HEK293 (cell line): ENCODE data around the gene DENND1A.

Experiments used
- CTCF ChIA-PET: fragments of 350-600 bp; formaldehyde crosslinking; extraction: SDS; loops from one replicate; lab custom pipeline; 2021; ENCODE audit warnings: antibody characterized with exemption; lab: Yijun Ruan, JAX
- POLR2A ChIA-PET: fragments of 300-600 bp; formaldehyde crosslinking; extraction: SDS; loops from one replicate; lab custom pipeline; 2020; ENCODE audit warnings: antibody characterized with exemption, inconsistent platforms; lab: Yijun Ruan, JAX
- H3K27ac ChIP-seq: fragments of 200-500 bp; sonication (Bioruptor generic); 2 replicates; pipeline ENCODE4 v1.5.1; 2014; ENCODE audit warnings: low read depth, low read length, control low read depth, inconsistent platforms; ENCODE audit errors: extremely low read depth
- H3K36me3 ChIP-seq, 2 experiments: fragments of 200-500 bp in 1 of 2; sonication (Bioruptor generic) in 1 of 2; 1 replicate in 1 of 2; 2 replicates in 1 of 2; pipeline ENCODE4 v1.5.1; 2014 to 2017; ENCODE audit warnings: inconsistent platforms in 2 of 2, low read length in 2 of 2; ENCODE audit not compliant: control insufficient read depth in 2 of 2, insufficient read depth in 1 of 2
- H3K4me1 ChIP-seq: fragments of 200-500 bp; sonication (Bioruptor generic); 2 replicates; pipeline ENCODE4 v1.5.1; 2014; ENCODE audit warnings: mild to moderate bottlenecking, low read length, inconsistent platforms; ENCODE audit not compliant: control insufficient read depth, insufficient read depth
- H3K4me3 ChIP-seq: 2 replicates; pipeline ENCODE4 v1.5.1; 2011; ENCODE audit warnings: low read depth, mild to moderate bottlenecking, control low read depth, low read length, moderate library complexity
- H3K9me3 ChIP-seq: fragments of 200-500 bp; sonication (Bioruptor generic); 2 replicates; pipeline ENCODE4 v1.5.1; 2014; ENCODE audit warnings: low read depth, low read length, inconsistent platforms; ENCODE audit not compliant: control insufficient read depth, insufficient read depth
- GLIS1 ChIP-seq: fragments of 450-650 bp; formaldehyde crosslinking; IDR thresholded peaks from 2 replicates; pipeline ENCODE4 v1.5.1; 2016; ENCODE audit warnings: missing biosample characterization, missing genetic modification characterization
- HOXA7 ChIP-seq: sonication (generic); formaldehyde crosslinking; IDR thresholded peaks from 2 replicates; pipeline ENCODE4 v1.8.1; 2022; ENCODE audit warnings: missing genetic modification reagents, borderline replicate concordance
- PRDM4 ChIP-seq: fragments of 450-650 bp; formaldehyde crosslinking; IDR thresholded peaks from 2 replicates; pipeline ENCODE4 v1.5.1; 2017; ENCODE audit warnings: missing biosample characterization, missing genetic modification characterization
- ZBTB6 ChIP-seq: fragments of 450-650 bp; formaldehyde crosslinking; IDR thresholded peaks from 2 replicates; pipeline ENCODE4 v1.5.1; 2017; ENCODE audit warnings: missing biosample characterization, missing genetic modification characterization
- ZIC2 ChIP-seq: fragments of 450-650 bp; formaldehyde crosslinking; IDR thresholded peaks from 2 replicates; pipeline ENCODE4 v1.5.1; 2016; ENCODE audit warnings: missing biosample characterization, missing genetic modification characterization
- ZNF132 ChIP-seq: fragments of 450-650 bp; formaldehyde crosslinking; IDR thresholded peaks from 2 replicates; pipeline ENCODE4 v1.5.1; 2017; ENCODE audit warnings: missing biosample characterization, missing genetic modification characterization, borderline replicate concordance
- ZNF19 ChIP-seq: fragments of 450-650 bp; formaldehyde crosslinking; IDR thresholded peaks from 2 replicates; pipeline ENCODE4; 2016; ENCODE audit warnings: missing biosample characterization, missing genetic modification characterization, low read depth
- ZNF223 ChIP-seq: fragments of 450-650 bp; formaldehyde crosslinking; IDR thresholded peaks from 2 replicates; pipeline ENCODE4 v1.5.1; 2016; ENCODE audit warnings: missing biosample characterization, missing genetic modification characterization
- ZNF558 ChIP-seq: fragments of 450-650 bp; formaldehyde crosslinking; IDR thresholded peaks from 2 replicates; pipeline ENCODE4 v1.5.1; 2016; ENCODE audit warnings: missing biosample characterization, missing genetic modification characterization
- ZNF596 ChIP-seq: fragments of 450-650 bp; IDR thresholded peaks from 2 replicates; pipeline ENCODE4 v1.5.0; 2018; ENCODE audit warnings: missing biosample characterization, mild to moderate bottlenecking, missing genetic modification characterization, moderate library complexity
- ZNF670 ChIP-seq: fragments of 450-650 bp; formaldehyde crosslinking; IDR thresholded peaks from 2 replicates; pipeline ENCODE4 v1.5.1; 2016; ENCODE audit warnings: missing biosample characterization, missing genetic modification characterization, low read depth
- ZNF777 ChIP-seq: fragments of 450-650 bp; formaldehyde crosslinking; IDR thresholded peaks from 2 replicates; pipeline ENCODE4 v1.5.1; 2017; ENCODE audit warnings: missing biosample characterization, missing genetic modification characterization, borderline replicate concordance
- ZNF791 ChIP-seq: fragments of 450-650 bp; formaldehyde crosslinking; IDR thresholded peaks from 2 replicates; pipeline ENCODE4 v1.5.1; 2016; ENCODE audit warnings: missing biosample characterization, missing genetic modification characterization
- TF ChIP-seq, protein P1 (sequence below): fragments of 450-650 bp; formaldehyde crosslinking; IDR thresholded peaks from 2 replicates; pipeline ENCODE4 v1.5.1; 2017; ENCODE audit warnings: missing biosample characterization, missing genetic modification characterization
- TF ChIP-seq, protein P2 (sequence below): fragments of 450-650 bp; formaldehyde crosslinking; IDR thresholded peaks from 2 replicates; pipeline ENCODE4 v1.5.1; 2016; ENCODE audit warnings: missing biosample characterization, missing genetic modification characterization

Gene DENND1A

GRCh38 chr9:123488722-123489321 is 441.1 kb downstream of the DENND1A start (continued):
- TF ChIP-seq ZNF132 (tag by site-specific recombination) (no peak), HOXA7 (CRISPR knock-in tag) (no peak), ZNF223 (tag by site-specific recombination) (no peak)

GRCh38 chr9:123487944-123488548 is 441.9 kb downstream of the DENND1A start:
- peak; percentile 41; the same call in 1 of the 2 replicates for TF ChIP-seq ZIC2 (tag by site-specific recombination)
- TF ChIP-seq ZNF791 (tag by site-specific recombination), result no peak
- TF ChIP-seq PRDM4, result no peak
- Histone ChIP-seq H3K4me3 (no peak overlapping the region), H3K36me3 (no peaks in the 10 kb centered on the region), H3K27ac (no peak overlapping the region), H3K4me1 (no peaks in the 10 kb centered on the region), H3K9me3 (no peaks in the 10 kb centered on the region)
- POLR2A ChIA-PET, result no interaction called here
- CTCF ChIA-PET, result no interaction called here

DNA sequence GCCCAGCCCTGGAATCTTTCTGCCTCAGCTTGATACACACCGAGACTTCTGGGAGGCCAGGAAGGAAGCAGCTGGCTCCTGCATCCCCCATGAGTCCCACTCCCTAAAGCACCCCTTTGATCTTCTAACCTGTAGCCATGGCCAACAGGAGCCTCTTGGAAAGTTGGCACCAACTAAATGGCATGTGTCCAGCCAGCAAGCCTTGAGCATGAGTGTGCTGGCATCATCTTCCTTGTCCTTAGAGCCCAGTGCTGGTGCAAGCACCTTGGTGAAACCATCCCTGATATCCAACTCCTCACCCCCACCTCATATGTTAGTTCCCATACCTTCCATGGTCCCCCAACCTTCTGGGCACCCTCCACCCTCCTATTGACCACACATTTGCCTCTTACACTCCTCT is 443.5 kb downstream of the DENND1A start:
- no peaks in the 10 kb centered on the region for H3K4me1 ChIP-seq
- TF ChIP-seq, protein P1, sequence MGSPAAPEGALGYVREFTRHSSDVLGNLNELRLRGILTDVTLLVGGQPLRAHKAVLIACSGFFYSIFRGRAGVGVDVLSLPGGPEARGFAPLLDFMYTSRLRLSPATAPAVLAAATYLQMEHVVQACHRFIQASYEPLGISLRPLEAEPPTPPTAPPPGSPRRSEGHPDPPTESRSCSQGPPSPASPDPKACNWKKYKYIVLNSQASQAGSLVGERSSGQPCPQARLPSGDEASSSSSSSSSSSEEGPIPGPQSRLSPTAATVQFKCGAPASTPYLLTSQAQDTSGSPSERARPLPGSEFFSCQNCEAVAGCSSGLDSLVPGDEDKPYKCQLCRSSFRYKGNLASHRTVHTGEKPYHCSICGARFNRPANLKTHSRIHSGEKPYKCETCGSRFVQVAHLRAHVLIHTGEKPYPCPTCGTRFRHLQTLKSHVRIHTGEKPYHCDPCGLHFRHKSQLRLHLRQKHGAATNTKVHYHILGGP (tag by site-specific recombination), result no peak
- TF ChIP-seq, protein P2, sequence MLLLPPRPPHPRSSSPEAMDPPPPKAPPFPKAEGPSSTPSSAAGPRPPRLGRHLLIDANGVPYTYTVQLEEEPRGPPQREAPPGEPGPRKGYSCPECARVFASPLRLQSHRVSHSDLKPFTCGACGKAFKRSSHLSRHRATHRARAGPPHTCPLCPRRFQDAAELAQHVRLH (tag by site-specific recombination), result no peak
- TF ChIP-seq ZNF19 (tag by site-specific recombination), result no peak
- TF ChIP-seq ZBTB6 (tag by site-specific recombination), result no peak
- no peak for TF ChIP-seq ZNF558
- TF ChIP-seq GLIS1 (tag by site-specific recombination), result no peak
- TF ChIP-seq ZNF596, result no peak
- TF ChIP-seq ZNF777 (tag by site-specific recombination), result no peak
- POLR2A ChIA-PET, result no interaction called here
- no peaks in the 10 kb centered on the region for H3K36me3 ChIP-seq
- no peaks in the 10 kb centered on the region for H3K9me3 ChIP-seq
- no peak overlapping the region for H3K4me3 ChIP-seq
- CTCF ChIA-PET, result no interaction called here
- no peak overlapping the region for H3K27ac ChIP-seq

- CTCF ChIA-PET, result interaction anchor here (0.6 to 1.0 kb wide), 2 partner anchors 43 to 536 kb away, joined by 3 to 4 read pairs; no protein-coding TSS in a partner anchor
- Histone ChIP-seq H3K4me3 (no peak overlapping the region), H3K9me3 (no peaks in the 10 kb centered on the region), H3K4me1 (no peaks in the 10 kb centered on the region), H3K27ac (no peak overlapping the region)
- POLR2A ChIA-PET, result no interaction called here
- TF ChIP-seq ZNF670 (tag by site-specific recombination) (no peak), ZNF132 (tag by site-specific recombination) (no peak)
- TF ChIP-seq, all 188 proteins: peak for 0
- H3K36me3 ChIP-seq, result no peaks in the 10 kb centered on the region
These were observed 444.7 kb downstream of the DENND1A start for GRCh38 chr9:123485216-123485615.
